ENCODE data around the gene PSMB7.

The PSMB7 gene

DNA sequence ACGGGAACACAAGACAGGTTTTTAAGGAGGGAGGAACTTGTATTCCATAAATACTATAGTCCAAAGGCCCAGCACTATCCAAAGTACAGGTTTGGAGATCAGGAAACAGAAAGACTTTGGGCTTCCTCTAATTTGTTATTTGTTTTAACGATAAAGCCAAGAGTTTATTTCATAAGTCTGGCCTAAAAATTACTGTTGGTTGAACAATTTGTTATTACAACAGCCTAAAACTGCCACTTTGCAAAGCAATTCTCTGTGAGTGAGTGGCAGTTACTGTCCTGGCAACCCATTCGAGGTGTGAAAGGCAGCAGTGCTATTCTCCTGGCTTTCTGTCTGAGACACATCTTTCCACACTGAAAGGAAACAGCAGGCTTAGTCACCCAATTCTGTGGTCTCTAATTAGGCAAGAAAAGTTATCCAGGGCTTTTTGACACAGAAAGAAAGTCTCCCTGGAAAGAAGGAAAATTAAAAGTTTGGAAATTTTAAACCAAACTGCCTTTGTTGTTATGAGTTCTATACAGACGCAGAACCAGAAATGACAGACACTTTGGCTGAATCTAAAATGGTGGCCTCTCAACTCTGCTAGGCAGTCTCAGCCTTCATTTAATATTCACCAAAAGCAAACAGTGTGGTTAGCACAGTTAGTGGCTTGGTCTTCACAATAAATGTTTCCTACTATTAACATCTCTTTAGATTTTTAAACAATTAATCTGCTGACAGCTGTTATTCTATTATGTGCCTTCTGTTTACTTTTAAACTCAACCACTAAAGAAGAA lies 33.9 kb downstream of the PSMB7 start:
- no peak for DNase-seq (ENCODE audit: low spot score)

DNA sequence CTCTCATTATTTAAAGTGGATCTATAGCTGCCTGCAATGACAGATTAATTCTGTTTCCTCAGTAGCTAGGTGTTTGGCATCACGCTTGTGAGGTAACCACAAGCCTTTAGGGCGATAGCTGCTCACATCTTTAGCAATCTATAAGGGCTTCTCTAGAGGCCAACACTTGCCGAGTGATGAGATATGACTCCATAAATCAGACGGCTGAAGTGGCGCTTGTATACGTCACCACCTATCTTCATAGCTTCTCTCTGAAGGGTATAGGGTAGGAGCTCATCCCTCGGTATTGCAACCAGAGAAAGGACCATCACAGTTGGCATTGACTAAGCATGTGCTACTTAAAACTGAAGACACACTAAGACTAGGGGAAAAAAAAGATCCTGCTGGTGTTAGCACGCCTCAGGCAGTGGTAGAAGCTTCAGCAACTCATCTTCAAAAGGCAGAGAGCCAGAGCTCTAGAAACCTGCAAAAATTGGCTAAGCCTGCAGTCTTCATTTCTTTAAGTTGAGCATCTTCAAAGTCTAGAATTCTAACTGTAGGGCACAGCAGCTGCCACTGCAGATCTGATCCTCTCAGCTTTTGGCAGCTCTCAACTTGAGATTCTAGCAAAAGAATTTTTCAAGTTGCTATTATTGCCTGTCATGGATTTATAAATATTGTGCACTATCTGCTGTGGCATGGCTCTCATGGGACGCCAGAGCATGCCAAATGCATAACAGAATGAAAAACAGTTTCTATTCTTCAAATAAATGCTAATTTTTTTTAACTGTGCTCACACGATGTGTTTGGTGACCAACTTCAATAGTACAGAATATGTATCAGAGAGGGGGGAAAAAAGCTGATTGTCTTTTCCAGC lies 37.5 kb downstream of the PSMB7 start:
- DNase-seq (ENCODE audit: low spot score) = no peak

DNA sequence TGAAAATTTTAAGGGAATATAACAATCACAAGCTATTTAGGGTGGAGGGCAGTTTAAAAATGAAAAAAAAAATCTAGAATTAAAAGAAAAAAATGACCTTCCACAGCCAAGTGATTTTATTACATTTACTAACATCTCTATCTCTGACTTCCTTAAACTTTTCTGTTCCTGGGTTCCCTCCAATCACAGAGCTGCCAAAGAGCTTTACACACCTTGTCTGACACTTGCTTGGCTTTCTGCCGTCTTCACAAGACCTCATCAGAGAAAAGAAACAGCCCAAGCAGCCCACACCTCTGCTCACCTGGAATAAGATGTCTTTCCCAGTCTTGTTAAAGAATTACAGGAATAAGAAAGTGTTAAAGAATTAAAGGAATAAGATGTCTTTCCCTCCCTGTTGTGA lies 38.9 kb downstream of the PSMB7 start:
- DNase-seq (ENCODE audit: low spot score) = no peak

DNA sequence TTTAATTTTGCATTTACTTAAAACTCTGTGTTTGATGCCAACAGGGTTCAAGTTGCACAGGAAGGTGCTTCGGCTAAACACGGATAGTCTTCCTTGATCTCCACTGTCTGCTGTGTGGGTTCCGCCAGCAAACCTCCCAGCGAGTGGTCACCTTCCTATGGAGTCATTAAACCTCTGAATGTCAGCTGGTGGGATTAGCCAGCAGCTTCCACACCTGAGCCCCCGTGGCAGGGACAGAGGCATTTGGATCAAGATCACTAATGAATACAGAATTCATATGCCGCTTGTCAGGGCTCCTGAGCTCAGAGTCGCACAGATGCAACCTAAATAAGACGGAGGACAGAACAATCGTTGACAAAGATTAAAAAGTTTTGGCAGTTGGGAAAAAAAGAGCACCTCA lies 39.5 kb downstream of the PSMB7 start:
- no peak for DNase-seq (ENCODE audit: low spot score)

DNA sequence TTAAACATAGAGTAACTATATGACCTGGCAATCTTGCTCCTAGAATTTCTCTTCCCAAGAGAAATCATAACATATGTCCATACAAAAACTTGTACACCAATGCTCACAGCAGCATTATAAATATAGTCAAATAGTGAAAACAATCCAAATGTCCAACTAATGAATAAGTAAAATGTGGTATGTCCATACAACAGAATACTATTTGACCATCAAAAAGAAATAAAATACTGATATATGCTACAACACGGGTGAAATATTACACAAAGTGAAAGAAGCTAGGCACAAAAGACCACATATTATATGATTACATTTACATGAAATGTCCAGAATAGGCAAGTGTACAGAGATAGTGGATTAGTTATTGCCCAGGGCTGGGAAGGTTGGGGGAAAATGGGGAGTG lies 41.4 kb downstream of the PSMB7 start:
- DNase-seq (ENCODE audit: low spot score) = no peak

DNA sequence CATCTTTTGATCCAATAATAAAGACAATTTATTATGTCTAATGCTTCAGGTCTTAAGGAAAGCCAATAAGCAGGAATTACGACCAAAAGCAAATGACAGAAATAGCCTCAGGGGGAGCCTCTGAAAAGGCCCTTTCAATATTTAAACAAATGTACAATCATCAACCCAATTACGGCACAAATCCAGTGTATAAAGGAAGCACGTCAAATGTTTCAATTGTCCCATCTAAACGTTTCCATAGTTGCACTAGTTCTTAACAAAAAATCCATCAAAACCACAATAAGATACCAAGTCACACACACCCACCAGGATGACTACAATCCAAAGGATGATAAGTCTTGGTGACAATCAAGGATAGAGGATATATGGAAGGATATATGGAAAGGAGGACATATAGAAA lies 41.9 kb downstream of the PSMB7 start:
- no peak for DNase-seq (ENCODE audit: low spot score)

DNA sequence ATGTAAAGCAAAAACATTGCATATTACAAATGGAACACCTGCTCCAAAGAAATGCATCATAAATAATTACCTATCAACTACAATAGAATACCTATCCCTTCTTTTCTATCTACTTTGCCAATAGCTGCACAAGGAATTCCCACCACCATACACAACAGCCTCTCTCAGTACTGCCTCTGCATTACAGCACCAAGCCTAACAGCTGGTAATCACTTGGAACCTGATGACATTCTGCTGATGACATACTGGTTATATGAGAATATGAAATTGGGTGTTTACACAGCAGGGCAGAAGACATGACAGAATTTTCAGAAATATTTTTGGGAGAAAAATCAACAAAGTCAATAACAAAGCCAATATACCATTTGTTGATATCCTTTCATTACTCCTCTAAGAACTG lies 43.2 kb downstream of the PSMB7 start:
- DNase-seq (ENCODE audit: low spot score) = no peak

DNA sequence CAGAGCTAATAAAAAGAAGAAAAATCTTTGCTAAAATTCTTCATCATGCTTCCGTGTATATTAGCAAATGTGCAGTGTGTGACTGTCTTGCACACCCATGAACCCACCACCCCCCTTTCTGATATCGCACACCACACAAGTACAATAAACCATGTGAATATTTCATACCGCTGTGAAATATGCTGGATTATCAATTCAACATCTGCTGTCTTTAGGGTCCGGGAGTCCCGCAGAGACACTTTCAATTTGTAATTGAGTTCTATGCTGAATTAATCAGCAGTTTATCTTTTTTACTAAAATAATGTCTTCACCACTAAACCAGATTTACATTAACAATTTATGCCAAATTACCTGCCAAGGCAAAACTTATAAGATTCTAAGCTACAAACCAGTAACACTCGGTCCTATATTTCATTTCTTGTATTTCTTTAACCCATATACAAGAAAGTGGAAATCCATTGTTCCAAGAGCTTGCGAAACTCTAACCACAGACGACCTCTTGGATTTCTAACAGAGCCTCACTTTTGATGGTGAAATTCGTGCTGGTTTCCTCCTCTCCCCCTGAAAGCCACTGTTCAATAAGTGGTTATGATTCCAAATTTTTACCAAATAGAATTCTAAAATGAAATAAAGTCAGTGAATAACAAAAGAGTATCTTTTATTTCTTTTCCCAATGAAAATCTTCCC lies 44.2 kb downstream of the PSMB7 start:
- no peak for DNase-seq (ENCODE audit: low spot score)

DNA sequence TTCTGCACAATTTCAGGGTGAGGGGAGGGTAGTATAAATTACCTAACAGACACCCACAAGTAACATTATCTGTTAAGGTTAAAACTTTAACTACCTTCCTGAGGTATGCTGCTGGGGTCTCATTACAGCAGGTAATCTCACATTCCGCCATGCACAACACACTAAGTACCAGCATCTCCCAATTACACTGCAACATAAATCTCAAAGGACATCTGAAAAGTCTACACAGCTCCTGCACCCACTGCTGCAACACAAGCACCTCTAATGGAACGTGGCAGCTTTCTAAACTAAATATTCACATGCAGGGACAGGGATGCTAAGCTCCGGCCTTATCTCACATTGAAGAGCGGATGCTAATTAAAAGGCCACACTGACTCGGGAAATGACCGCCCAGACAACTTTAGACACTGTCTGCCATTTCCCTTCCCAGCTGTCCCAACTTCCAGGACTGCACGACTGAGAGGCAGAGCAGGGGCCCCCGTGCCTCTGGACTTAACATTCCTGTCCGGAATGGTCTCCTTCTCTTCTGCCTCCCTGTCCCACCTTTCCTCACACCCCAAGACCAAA lies 45.9 kb downstream of the PSMB7 start:
- no peak for DNase-seq (ENCODE audit: low spot score)

DNA sequence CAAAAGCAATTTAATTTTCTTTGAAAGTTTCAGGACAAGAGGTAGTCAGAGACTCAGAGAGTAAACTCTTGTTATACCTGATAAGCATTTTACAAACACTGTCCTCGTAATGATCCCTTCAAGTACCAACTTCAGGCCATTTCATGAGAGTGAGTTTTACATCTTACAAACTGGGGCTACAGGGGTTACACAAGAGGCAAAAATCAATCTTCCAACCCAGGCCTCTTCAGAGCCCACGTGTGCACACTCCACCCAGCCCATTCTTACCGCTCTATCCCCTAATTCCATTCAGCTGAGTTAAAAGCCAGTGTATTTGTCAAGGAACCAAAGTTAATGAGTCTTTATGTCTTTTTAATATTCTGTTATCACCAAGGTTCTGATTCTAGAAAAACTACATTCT lies 46.5 kb downstream of the PSMB7 start:
- DNase-seq (ENCODE audit: low spot score) = no peak

DNA sequence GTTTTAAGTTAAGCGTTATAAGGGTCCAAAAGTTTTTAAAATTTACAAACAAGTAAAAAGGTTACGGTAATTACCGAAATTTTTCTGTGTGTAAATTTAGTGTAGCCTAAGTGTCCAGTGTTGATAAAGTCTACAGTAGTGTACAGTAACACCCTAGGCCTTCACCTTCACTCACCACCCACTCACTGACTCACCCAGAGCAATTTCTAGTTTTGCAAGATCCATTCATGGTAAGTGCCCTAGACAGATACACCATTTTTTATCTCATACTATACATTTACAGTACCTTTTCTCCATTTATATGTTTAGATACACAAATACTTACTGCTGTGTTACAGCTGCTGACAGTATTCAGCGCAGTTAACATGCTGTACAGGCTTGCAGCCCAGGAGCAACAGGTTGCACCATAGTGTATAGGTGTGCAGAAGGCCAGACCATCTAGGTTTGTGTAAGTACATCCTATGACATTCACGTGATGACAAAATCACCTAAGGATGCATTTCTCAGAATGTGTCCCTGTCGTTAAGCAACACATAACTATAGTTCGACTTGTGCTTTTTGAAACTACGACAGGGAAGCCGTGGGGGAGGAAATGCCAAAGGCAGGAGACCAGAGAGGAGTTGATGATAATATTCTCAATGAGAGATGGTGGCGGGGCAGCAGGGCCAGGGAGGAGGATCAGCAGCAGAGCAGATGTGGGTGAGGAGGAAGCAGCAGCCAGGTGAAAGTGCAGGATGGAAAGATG lies 48.6 kb downstream of the PSMB7 start:
- no peak for DNase-seq (ENCODE audit: low spot score)

DNA sequence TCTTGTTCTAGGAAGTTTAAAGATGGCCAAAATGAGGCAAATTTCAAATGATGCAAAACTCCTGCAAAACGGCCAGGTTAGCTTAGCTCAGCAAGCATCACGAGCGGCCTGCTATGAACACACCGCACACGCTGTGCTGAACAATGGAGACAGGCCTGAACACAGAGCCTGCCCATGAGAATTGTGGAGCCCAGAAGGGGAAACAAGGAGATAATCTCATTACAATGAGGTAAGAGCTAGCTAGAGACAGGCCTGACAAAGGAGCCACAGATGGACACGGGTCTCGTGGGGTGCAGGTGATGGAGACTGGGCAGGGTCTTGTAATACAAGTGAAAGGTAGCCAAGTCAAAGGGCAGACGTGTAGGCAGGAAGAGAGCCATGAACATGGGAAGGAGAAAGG lies 50.2 kb downstream of the PSMB7 start:
- no peak for DNase-seq (ENCODE audit: low spot score)

DNA sequence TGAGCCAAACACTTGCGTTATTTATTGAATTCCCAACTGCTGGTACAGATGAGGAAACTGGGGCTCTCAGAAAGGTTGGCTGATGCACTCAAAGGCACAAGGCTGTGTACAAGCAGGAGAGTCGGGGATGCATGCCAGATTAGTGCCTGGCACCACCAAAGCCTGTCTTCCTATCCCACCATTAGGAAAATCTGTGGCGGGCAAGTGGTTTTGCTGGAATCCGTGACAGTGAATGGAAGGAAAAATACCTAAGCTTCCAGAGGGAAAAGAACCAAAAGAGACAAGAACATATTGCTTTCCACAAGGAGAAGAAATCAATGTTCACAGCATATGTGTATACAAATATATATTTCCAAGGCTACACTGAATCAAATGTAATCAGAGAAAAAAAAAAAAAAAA lies 51.1 kb downstream of the PSMB7 start:
- no peak for DNase-seq (ENCODE audit: low spot score)

DNA sequence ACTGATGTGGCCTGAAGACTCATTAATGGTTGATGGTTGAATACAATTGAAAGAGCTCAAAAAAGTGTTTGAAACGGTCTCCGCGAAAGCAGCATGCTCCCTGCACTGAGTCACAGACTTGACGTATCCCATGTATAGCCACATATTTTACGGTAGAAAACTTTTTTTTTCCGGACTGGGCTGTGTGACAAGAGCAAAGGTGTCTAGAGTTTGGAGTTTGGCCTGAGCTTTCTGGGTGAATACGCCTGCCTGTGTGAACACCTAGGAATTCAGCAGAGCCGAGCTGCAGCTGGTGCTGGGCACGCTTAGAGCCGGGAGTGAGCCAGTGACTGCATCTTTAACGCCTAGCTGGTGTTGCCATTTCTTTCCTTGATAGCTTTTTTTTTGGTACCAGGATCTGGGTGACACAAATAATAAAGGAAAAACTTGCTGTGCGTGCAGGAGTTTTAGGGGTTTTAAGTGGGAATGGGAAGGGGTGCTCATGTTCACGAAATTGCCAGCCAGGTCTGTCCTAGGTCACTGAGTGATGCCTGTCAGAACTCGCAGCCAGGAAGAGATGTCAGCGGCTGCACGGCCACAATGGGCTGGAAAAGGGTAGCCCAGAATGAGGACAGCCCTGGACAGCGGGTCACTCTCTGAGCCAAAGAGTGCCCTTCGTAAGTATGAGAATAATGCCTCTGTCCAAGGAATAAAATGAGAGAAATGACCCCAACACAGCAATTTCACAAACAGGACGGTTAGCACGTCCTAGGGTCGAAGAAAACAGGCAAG lies 51.7 kb downstream of the PSMB7 start:
- DNase-seq (ENCODE audit: low spot score) = no peak

DNA sequence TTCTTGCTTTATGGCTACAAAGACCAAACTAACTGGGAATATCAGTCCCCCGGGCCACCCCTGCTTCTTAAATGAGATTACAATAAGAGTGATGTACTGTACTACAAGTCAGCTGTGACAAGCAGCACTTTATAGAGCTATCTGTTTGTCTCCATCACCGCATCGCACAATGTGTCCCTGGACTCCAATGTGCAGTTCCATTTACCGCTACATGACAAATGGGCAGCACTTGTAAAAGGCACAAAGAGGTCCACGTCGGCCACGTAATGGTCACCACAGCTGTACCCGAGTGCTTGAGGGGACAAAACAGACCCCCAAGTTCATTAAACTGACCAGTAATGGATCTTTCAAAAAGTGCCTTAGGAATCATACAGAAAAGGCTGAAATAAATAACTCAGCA lies 54.1 kb downstream of the PSMB7 start:
- no peak for DNase-seq (ENCODE audit: low spot score)

DNA sequence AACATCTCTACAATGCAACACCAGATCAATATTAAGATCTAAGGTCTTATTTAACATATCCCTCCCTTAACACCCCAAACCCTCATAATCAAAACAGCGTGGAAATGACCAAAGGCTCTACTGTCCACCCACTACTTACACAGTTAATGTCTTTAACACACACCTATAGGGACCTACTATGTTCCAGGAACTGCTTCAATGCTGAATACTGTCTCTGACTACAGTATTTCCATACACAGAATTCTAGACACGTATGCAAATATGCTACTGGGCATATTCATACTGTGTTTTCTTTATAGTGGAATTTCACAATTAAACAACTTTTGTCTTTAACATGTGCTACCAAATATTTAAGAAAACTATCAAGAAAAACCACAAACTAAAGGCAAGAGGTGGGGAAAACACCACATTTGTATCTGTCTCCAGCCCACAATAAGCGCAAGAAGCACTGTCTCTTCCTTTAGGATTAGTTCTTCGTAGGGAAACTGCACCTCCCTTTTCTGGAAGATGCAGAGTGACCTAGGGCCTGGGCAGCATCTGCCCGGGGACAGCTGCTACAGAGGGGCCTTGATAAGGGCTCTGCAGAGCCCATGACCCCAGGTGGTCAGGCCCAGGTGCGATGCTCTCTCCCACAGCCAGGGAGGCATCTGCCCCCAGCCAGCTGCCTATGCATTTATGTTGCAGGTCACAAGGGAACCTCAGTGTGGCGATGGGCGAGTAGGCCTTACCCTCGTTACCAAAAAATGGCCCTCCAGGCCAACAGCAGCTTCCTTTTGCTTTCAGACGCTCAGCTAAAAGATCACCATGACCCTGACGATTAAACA lies 55.2 kb downstream of the PSMB7 start:
- no peak for DNase-seq (ENCODE audit: low spot score)

DNA sequence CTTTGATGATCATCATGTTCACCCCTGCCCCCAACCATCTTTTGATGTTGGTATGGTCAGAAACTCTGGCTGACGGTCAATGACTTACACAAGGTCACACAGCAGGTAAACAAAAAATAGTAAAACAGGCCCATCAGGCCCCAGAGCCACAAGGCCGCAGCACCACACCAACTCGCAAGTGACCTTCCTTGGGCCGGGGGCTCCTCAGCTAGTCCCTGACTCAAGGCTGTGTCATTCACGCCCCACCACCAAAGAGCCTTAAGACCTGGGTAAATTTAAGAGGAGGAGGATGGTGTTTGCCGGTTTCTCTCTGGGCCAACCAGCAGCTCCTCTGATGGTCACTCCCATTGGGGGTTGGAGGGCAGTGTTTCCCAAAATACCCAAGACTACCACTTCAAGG lies 55.8 kb downstream of the PSMB7 start:
- no peak for DNase-seq (ENCODE audit: low spot score)

DNA sequence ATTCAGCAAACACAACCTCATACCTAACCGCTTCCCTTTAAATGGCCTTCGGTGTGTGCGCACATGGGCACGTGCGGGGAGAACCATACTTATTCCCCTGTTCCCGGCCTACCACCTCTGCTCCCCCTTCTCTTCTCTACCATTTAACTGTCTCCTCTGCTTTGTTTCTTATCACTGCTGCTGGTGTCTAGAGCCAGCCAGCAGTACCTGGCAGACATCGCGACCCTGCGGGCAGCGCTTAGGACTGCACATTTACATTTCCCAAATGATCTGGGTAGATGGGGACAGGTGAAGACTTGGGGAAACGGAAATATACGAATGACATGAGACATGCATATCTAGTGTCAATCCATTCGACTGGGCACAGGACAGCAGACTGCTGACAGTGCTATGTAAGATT lies 56.6 kb downstream of the PSMB7 start:
- DNase-seq (ENCODE audit: low spot score) = no peak

DNA sequence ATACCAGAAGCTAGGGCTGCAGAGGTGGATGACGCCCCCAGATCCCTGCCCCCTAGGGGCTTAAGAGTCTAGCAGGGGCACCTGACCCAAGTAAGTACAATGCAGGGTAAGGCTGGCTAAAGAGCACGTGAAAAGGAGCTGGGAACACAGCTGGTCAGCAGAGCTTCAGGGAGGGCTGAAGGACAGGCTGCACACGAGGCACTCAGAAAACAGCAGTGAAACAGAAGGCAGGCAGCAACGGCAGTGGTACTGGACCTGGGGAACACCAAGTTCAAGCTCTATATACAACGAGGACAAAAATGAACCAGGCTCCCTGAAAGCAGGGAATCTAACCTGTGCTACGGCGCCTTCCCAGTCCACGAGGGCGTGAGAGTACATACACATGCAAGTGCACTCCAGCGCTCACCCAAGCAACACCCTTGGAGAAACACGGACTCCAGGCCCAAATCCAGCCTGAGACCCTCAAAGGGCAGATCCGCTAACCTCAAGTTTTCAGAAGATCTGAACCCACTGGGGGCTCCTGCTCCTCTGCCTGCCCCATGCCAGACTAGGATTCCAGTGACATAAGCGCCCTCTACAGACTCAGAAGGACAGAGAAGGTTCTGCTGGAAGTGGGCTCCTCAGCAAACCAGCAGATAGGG lies 57.4 kb downstream of the PSMB7 start:
- DNase-seq (ENCODE audit: low spot score) = no peak

Data from LoVo (cell line).